Activated T-cell treated with anti-CD3 and anti-CD28 coated beads, Interleukin-2, amount 50 U/mL, for 24 hours (primary cell): Measurements from ENCODE around the gene NT5C3A.
"Not testable (repeated sequence)": the region's sequence is repeated elsewhere in the genome, so short reads cannot be mapped to it uniquely, and the experiment has no call there.

Source experiments
- DNase-seq: peaks from one replicate; pipeline ENCODE4 v3.0.0-alpha.2; 2020
- H3K27ac Mint-ChIP-seq: 2 replicates; pipeline ENCODE4 v1.8.0; 2020; ENCODE audit warnings: mild to moderate bottlenecking, mixed read lengths
- H3K27me3 Mint-ChIP-seq: 2 replicates; pipeline ENCODE4 v1.8.0; 2020; ENCODE audit warnings: mixed read lengths
- H3K36me3 Mint-ChIP-seq: 2 replicates; pipeline ENCODE4 v1.8.0; 2020; ENCODE audit warnings: low read depth, mixed read lengths
- H3K4me1 Mint-ChIP-seq: 2 replicates; pipeline ENCODE4 v1.8.0; 2020; ENCODE audit warnings: low read depth, mixed read lengths
- H3K4me3 Mint-ChIP-seq: 2 replicates; pipeline ENCODE4 v1.8.0; 2020; ENCODE audit warnings: mild to moderate bottlenecking, moderate library complexity, mixed read lengths
- H3K9me3 Mint-ChIP-seq: 2 replicates; pipeline ENCODE4 v1.8.0; 2020; ENCODE audit warnings: mixed read lengths

NT5C3A gene

GRCh38 chr7:33062023-33062781, at the start of gene NT5C3A:
Gene NT5C3A (minus strand): TSS chr7:33062776. CDS start chr7:33062705, 71 bp downstream.
- Mint-ChIP-seq H3K4me3 (peak within 1 kb of the TSS; percentile 94), H3K9me3 (peaks cover 13% of the 10 kb centered on the region), H3K27me3 (no peaks in the 10 kb centered on the region), H3K36me3 (peaks cover 40% of the 10 kb centered on the region), H3K4me1 (peaks cover 39% of the 10 kb centered on the region), H3K27ac (peak within 1 kb of the TSS; percentile 95)
- no peak for DNase-seq

GRCh38 chr7:33111614-33112013, 49.0 kb upstream of the NT5C3A start:
- Mint-ChIP-seq H3K36me3 (peaks cover 5% of the 10 kb centered on the region), H3K27ac (no peak overlapping the region), H3K4me1 (peaks cover 25% of the 10 kb centered on the region), H3K27me3 (no peaks in the 10 kb centered on the region), H3K9me3 (no peaks in the 10 kb centered on the region), H3K4me3 (no peak overlapping the region)
- no peak for DNase-seq

- Mint-ChIP-seq H3K9me3 (no peaks in the 10 kb centered on the region), H3K36me3 (peaks cover 11% of the 10 kb centered on the region), H3K27me3 (no peaks in the 10 kb centered on the region), H3K4me3 (peak overlapping the region; percentile 92), H3K27ac (peak overlapping the region; percentile 57), H3K4me1 (peaks cover 38% of the 10 kb centered on the region)
- no peak for DNase-seq
Observed at GRCh38 chr7:33109758-33110238, 47.2 kb upstream of the NT5C3A start.

GRCh38 chr7:33109005-33109757, 46.6 kb upstream of the NT5C3A start, which contains the start of gene RP9:
Gene RP9 (minus strand): TSS chr7:33109404. CDS start chr7:33109372, 32 bp downstream.
- DNase-seq: peak; percentile 87
- peak within 1 kb of the TSS; percentile 85 for H3K27ac Mint-ChIP-seq
- peaks cover 15% of the 10 kb centered on the region for H3K36me3 Mint-ChIP-seq
- no peaks in the 10 kb centered on the region for H3K9me3 Mint-ChIP-seq
- peak within 1 kb of the TSS; percentile 92 for H3K4me3 Mint-ChIP-seq
- peaks cover 39% of the 10 kb centered on the region for H3K4me1 Mint-ChIP-seq
- H3K27me3 Mint-ChIP-seq: no peaks in the 10 kb centered on the region

GRCh38 chr7:33108554-33109004, 46.0 kb upstream of the NT5C3A start:
- no peaks in the 10 kb centered on the region for H3K9me3 Mint-ChIP-seq
- peak overlapping the region; percentile 92 for H3K4me3 Mint-ChIP-seq
- peaks cover 21% of the 10 kb centered on the region for H3K36me3 Mint-ChIP-seq
- peaks cover 42% of the 10 kb centered on the region for H3K4me1 Mint-ChIP-seq
- no peaks in the 10 kb centered on the region for H3K27me3 Mint-ChIP-seq
- peak overlapping the region; percentile 85 for H3K27ac Mint-ChIP-seq
- no peak for DNase-seq

GRCh38 chr7:33107136-33108066, 44.8 kb upstream of the NT5C3A start:
- peak overlapping the region; percentile 92 for H3K4me3 Mint-ChIP-seq
- H3K36me3 Mint-ChIP-seq: peaks cover 33% of the 10 kb centered on the region
- no peaks in the 10 kb centered on the region for H3K27me3 Mint-ChIP-seq
- peaks cover 42% of the 10 kb centered on the region for H3K4me1 Mint-ChIP-seq
- no peaks in the 10 kb centered on the region for H3K9me3 Mint-ChIP-seq
- no peak for DNase-seq
- H3K27ac Mint-ChIP-seq: peak overlapping the region; percentile 85

GRCh38 chr7:33101906-33102305, 39.3 kb upstream of the NT5C3A start:
- H3K36me3 Mint-ChIP-seq: peaks cover 80% of the 10 kb centered on the region
- H3K27ac Mint-ChIP-seq: no peak overlapping the region
- no peaks in the 10 kb centered on the region for H3K27me3 Mint-ChIP-seq
- no peak overlapping the region for H3K4me3 Mint-ChIP-seq
- H3K4me1 Mint-ChIP-seq: peaks cover 21% of the 10 kb centered on the region
- DNase-seq: no peak
- H3K9me3 Mint-ChIP-seq: no peaks in the 10 kb centered on the region

GRCh38 chr7:33100770-33101169, 38.2 kb upstream of the NT5C3A start:
- H3K36me3 Mint-ChIP-seq: peaks cover 91% of the 10 kb centered on the region
- no peaks in the 10 kb centered on the region for H3K27me3 Mint-ChIP-seq
- H3K4me1 Mint-ChIP-seq: peaks cover 13% of the 10 kb centered on the region
- H3K27ac Mint-ChIP-seq: peak overlapping the region; percentile 8
- no peak overlapping the region for H3K4me3 Mint-ChIP-seq
- no peaks in the 10 kb centered on the region for H3K9me3 Mint-ChIP-seq
- no peak for DNase-seq

GRCh38 chr7:33099154-33099940, 36.8 kb upstream of the NT5C3A start:
- Mint-ChIP-seq H3K4me3 (no peak overlapping the region), H3K36me3 (peaks cover 94% of the 10 kb centered on the region), H3K4me1 (peaks cover 4% of the 10 kb centered on the region), H3K27ac (peak overlapping the region; percentile 55), H3K9me3 (no peaks in the 10 kb centered on the region), H3K27me3 (no peaks in the 10 kb centered on the region)
- no peak for DNase-seq

GRCh38 chr7:33094745-33095275, 32.2 kb upstream of the NT5C3A start:
- H3K9me3 Mint-ChIP-seq, H3K4me1 Mint-ChIP-seq, H3K27ac Mint-ChIP-seq, H3K4me3 Mint-ChIP-seq, H3K27me3 Mint-ChIP-seq, DNase-seq: not testable (repeated sequence)
- H3K36me3 Mint-ChIP-seq: peaks cover 69% of the 10 kb centered on the region

- H3K27ac Mint-ChIP-seq: no peak overlapping the region
- H3K36me3 Mint-ChIP-seq: peaks cover 54% of the 10 kb centered on the region
- no peak for DNase-seq
- no peaks in the 10 kb centered on the region for H3K4me1 Mint-ChIP-seq
- H3K27me3 Mint-ChIP-seq: no peaks in the 10 kb centered on the region
- no peak overlapping the region for H3K4me3 Mint-ChIP-seq
- H3K9me3 Mint-ChIP-seq: no peaks in the 10 kb centered on the region
Observed at GRCh38 chr7:33093266-33093665, 30.7 kb upstream of the NT5C3A start.

- no peak for DNase-seq
- H3K4me3 Mint-ChIP-seq: no peak overlapping the region
- no peaks in the 10 kb centered on the region for H3K27me3 Mint-ChIP-seq
- H3K27ac Mint-ChIP-seq: no peak overlapping the region
- H3K9me3 Mint-ChIP-seq: no peaks in the 10 kb centered on the region
- H3K4me1 Mint-ChIP-seq: no peaks in the 10 kb centered on the region
- peaks cover 38% of the 10 kb centered on the region for H3K36me3 Mint-ChIP-seq
Observed at GRCh38 chr7:33091641-33092191, 29.1 kb upstream of the NT5C3A start.

GRCh38 chr7:33091111-33091531, 28.5 kb upstream of the NT5C3A start:
- H3K4me3 Mint-ChIP-seq: no peak overlapping the region

More at GRCh38 chr7:33091111-33091531, 28.5 kb upstream of the NT5C3A start:
- H3K27ac Mint-ChIP-seq: no peak overlapping the region
- H3K27me3 Mint-ChIP-seq: no peaks in the 10 kb centered on the region
- peaks cover 32% of the 10 kb centered on the region for H3K36me3 Mint-ChIP-seq
- no peaks in the 10 kb centered on the region for H3K4me1 Mint-ChIP-seq
- DNase-seq: no peak
- no peaks in the 10 kb centered on the region for H3K9me3 Mint-ChIP-seq
